ENCODE results near the gene CHRND.

CHRND gene

GRCh38 chr2:232573771-232574435 is 47.9 kb downstream of the CHRND start:
- no peak for DNase-seq (ENCODE audit: low spot score)

DNA sequence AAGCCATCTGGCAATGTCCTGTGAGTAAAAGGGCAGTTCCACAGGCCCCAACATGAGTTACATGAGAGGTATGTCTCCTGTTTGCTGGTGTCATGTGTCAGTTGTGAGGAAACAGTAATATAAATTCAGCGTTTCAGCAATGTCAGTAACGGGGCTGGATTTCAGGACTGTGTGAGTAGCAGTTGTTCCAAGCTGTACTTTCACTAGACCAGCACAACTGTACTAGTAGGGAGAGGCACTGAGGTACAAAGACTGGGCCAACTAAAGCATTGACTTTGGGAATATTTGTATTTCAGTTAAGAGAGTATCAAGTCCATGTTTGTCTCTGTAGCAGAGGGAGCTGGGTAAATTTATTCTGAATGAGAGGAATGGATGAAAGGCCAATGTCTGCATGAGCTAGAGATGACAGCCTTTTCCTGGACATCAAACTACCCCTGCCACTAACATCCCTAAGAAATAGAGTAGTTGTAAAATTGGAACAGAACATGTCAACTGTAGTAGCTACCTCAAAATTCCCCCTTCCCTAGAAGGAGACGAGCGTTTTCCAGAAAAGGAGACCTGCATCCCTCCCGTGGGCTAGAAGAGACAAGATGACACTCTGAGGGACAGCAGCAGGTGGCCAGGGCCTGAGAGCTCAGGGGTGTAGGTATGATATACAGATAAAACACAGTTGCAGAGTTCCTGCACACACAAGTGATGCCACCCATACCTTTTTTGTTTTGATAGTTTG is 48.9 kb downstream of the CHRND start:
- no peak for DNase-seq (ENCODE audit: low spot score)

DNA sequence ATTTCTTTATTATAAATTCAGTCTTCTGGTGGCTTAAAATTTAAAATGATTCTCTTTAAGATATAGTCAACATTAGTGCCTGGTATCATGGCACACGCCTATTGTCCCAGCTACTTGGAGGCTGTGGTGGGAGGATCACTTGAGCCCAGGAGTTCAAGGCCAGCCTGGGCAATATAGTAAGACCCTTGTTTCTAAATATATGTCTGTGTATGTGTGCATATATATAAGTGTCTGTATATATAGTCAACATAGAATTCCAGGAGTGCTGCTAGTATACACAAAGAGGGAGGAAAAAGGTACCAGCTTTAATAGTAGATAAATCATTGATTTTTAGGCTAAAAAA is 49.4 kb downstream of the CHRND start:
- no peak for DNase-seq (ENCODE audit: low spot score)

GRCh38 chr2:232576995-232577394 is 51.0 kb downstream of the CHRND start:
- no peak for DNase-seq (ENCODE audit: low spot score)

DNA sequence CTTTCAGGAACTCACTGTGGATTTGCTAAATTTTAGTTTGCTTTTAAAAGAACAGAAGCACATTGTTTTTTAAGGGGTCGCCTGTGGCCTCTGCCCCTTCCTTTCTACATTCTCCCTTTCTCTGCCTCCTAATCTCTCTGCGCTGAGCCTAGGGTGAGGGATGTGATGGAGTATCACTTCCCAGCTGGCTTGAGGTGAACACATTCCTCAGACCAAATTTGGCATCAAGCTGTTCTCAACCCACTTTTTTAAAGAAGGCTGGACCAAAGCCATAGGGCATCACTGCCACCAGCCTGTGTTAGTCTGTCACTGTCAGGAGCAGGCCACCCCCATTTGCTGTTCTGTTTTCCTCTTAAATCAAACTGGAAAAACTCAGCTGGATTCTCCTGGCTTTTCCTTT is 51.9 kb downstream of the CHRND start:
- DNase-seq (ENCODE audit: low spot score), result no peak

DNA sequence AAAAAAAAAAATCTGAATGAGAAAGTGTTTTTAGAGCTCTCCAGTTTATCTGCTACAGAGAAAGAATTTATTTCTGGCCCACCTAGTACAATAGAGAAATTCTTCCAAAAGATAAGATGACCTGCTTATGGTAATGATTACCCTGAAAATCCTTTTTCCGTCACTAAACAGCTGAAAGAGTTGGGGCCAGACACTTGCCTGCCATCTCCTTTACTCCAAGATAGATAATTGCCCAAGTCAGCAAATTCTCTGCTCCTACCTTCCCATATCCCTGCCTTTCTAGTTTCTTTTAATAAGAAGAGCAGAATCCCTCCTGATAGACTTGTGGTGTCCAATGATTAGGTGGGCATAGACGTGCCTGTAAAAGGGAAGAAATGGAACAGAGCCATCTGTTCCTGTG is 52.7 kb downstream of the CHRND start:
- no peak for DNase-seq (ENCODE audit: low spot score)

- DNase-seq (ENCODE audit: low spot score), result no peak
Observed at GRCh38 chr2:232580648-232580981, 54.7 kb downstream of the CHRND start.

GRCh38 chr2:232581725-232582124 is 55.8 kb downstream of the CHRND start:
- DNase-seq (ENCODE audit: low spot score), result no peak

GRCh38 chr2:232584238-232584637 is 58.3 kb downstream of the CHRND start:
- DNase-seq (ENCODE audit: low spot score), result no peak
